CD4-positive, alpha-beta memory T cell (primary cell): ENCODE measurements around the gene ZNF273. TPM values are rescaled to one million over a fixed set of nuclear protein-coding genes. Genes with fewer than 3 reads are reported as not detected.

Source experiments
- CTCF ChIA-PET: fragments of 350-600 bp; sonication (Branson Sonifier 250); formaldehyde crosslinking; loops from one replicate; lab custom pipeline; 2021; ENCODE audit warnings: inconsistent platforms; ENCODE audit not compliant: partially characterized antibody; lab: Charles Lee
- POLR2A ChIA-PET: fragments of 350-600 bp; sonication (Branson Sonifier 250); formaldehyde crosslinking; loops from one replicate; lab custom pipeline; 2021; ENCODE audit not compliant: partially characterized antibody; lab: Charles Lee
- DNase-seq, 5 donors: peaks; one replicate each; pipeline versions ENCODE4 v3.0.0 to v3.0.0-alpha.2; 2020 to 2022; ENCODE audit warnings: mixed read lengths in 1 of 5
- H3K27ac ChIP-seq: one replicate; pipeline ENCODE4 v1.7.0; 2013; ENCODE audit warnings: low read depth, low read length
- H3K27me3 ChIP-seq: 2 replicates; pipeline ENCODE4 v1.7.0; 2013; ENCODE audit warnings: mild to moderate bottlenecking, low read length, moderate library complexity; ENCODE audit not compliant: insufficient read depth
- H3K36me3 ChIP-seq: 2 replicates; pipeline ENCODE4 v1.7.0; 2013; ENCODE audit warnings: mild to moderate bottlenecking, low read length, moderate library complexity; ENCODE audit not compliant: insufficient read depth
- H3K4me1 ChIP-seq: 2 replicates; pipeline ENCODE4 v1.7.0; 2013; ENCODE audit warnings: mild to moderate bottlenecking, low read length, moderate library complexity; ENCODE audit not compliant: insufficient read depth
- H3K4me3 ChIP-seq, 2 donors: one replicate each; pipeline ENCODE4 v1.7.0; 2013; ENCODE audit warnings: low read length in 2 of 2, mild to moderate bottlenecking in 1 of 2
- H3K9me3 ChIP-seq, 2 donors: one replicate each; pipeline ENCODE4 v1.7.0; 2013; ENCODE audit warnings: low read length in 2 of 2, control low read depth in 1 of 2; ENCODE audit not compliant: control insufficient read depth in 1 of 2
- H3K27ac Mint-ChIP-seq, 7 donors: one replicate each; pipeline ENCODE4 v1.8.0; 2020 to 2021; ENCODE audit warnings: mixed read lengths in 7 of 7, mild to moderate bottlenecking in 6 of 7, inconsistent platforms in 3 of 7, moderate library complexity in 3 of 7
- H3K27me3 Mint-ChIP-seq, 2 donors: one replicate each; pipeline ENCODE4 v1.8.0; 2020 to 2021; ENCODE audit warnings: mixed read lengths in 2 of 2
- H3K36me3 Mint-ChIP-seq, 2 donors: one replicate each; pipeline ENCODE4 v1.8.0; 2020 to 2021; ENCODE audit warnings: mixed read lengths in 2 of 2, inconsistent platforms in 1 of 2, mild to moderate bottlenecking in 1 of 2
- H3K4me1 Mint-ChIP-seq, 4 donors: one replicate each; pipeline ENCODE4 v1.8.0; 2020 to 2021; ENCODE audit warnings: mixed read lengths in 4 of 4, mild to moderate bottlenecking in 1 of 4
- H3K4me3 Mint-ChIP-seq, 8 donors: one replicate each; pipeline ENCODE4 v1.8.0; 2020 to 2021; ENCODE audit warnings: mixed read lengths in 8 of 8, mild to moderate bottlenecking in 7 of 8, moderate library complexity in 6 of 8, inconsistent platforms in 3 of 8
- H3K9me3 Mint-ChIP-seq, 8 donors: one replicate each; pipeline ENCODE4 v1.8.0; 2020 to 2021; ENCODE audit warnings: mixed read lengths in 8 of 8, mild to moderate bottlenecking in 5 of 8, inconsistent platforms in 3 of 8, moderate library complexity in 1 of 8
- intact Hi-C: fragments of 100-400 bp; cut with micrococcal nuclease; formaldehyde crosslinking; loops from one replicate; pipeline ENCODE4 v1.15.1; 2023
- polyA plus RNA-seq, 2 donors: library from polyadenylated mRNA; unstranded; fragments of 300-500 nt; fragmentation: Illumina TruSeq; gene quantifications; one replicate each; pipeline ENCODE4 v1.2.3, GENCODE V29; 2021
- total RNA-seq, 2 experiments: library from RNA; stranded (reverse); gene quantifications; one replicate each; pipeline ENCODE4 v1.2.3, GENCODE V29; 2021

ZNF273 gene
- total and polyA plus RNA-seq, 4 experiments from 2014 or later = 5.0 to 8.9 (median 6.7) TPM

DNA sequence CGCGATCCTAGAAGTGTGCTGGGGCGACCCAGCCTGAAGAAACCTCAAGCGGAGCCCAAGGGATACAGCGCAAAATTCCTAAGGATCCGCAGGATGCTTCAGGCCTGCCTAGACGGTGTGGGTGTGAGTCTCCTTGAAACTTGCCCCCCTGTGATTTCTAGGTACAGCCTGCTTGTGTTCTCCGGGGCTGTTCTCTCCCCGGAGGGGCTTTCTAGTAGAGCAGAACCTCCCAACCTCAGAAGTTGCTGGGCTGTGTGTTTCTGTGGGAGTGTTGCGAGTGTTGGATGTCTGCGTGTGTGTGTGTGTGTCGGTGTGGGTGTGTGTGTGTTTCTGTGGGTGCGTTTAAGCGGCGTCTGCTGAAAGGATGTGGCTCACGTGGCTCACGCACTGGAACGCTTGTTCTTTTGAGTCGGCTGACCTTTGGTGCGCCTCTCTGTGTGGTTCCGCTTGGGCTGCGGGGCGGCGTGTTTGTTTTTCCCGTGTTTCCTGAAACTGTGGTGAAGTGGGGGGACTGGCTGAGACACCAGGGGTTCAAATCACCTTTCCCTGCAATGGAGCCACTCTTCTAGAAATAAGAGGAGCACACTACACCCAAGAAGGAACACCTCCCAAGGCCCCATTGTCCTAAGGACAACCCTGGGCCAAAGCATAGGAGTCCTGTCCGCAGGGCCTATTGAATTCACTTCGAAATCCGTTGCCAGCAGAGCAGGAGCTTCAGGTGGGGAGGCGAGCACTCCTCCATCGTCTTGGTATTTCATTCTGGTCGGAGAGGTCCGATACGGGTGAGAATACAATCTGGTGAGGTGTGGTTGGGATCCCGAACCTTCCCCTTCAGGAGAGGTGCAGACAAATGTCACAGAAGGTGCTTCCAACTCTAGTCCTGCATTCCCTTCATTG, 25.1 kb upstream of the ZNF273 start:
- H3K36me3 ChIP-seq = no peaks in the 10 kb centered on the region
- CTCF ChIA-PET = interaction anchor here (0.7 kb wide), 1 partner anchor 75 kb away, joined by 3 read pairs; no protein-coding TSS in a partner anchor
- H3K4me3 ChIP-seq = peak overlapping the region in 1 of 2 donors; percentile 38
- intact Hi-C loops = no loop called here
- peak overlapping the region; percentile 64 to 82 (median 79) for H3K4me3 Mint-ChIP-seq
- H3K4me1 Mint-ChIP-seq = peaks cover 2 to 32% (median 15%) of the 10 kb centered on the region in 4 donors
- no peaks in the 10 kb centered on the region for H3K9me3 ChIP-seq
- peaks cover 5% of the 10 kb centered on the region for H3K4me1 ChIP-seq
- no peaks in the 10 kb centered on the region for H3K27me3 ChIP-seq
- peak in 1 of 5 donors; percentile 17 for DNase-seq
- no peak overlapping the region for H3K27ac ChIP-seq
- POLR2A ChIA-PET = interaction anchor here (0.7 kb wide), 1 partner anchor 212 kb away, joined by 4 read pairs; the partner anchor contains the start of gene ZNF107
- peaks cover 20 to 36% of the 10 kb centered on the region in 2 donors for H3K27me3 Mint-ChIP-seq
- H3K27ac Mint-ChIP-seq = peak overlapping the region; percentile 36 to 81 (median 67)
- H3K9me3 Mint-ChIP-seq = peaks cover 0 to 11% (median 0%) of the 10 kb centered on the region in 8 donors
- H3K36me3 Mint-ChIP-seq = no peaks in the 10 kb centered on the region

DNA sequence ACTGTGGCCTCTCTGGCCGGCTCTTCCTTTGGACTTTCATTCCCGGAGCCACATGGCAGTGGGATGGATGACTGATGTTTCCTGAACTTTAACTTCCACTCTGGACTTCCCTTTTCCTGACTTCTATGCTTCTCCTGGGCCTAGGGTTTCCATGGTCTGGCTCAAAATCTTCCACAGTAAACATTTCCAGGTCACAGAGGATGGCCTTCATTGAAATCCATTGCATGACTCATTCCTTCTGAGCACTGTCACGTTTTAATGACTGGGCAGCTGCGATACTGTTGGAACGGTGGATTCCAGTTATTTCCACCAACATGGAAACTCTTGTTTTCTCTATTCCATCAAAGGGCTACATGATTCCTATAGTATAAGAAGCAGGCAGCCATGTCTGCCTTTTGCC, 24.4 kb upstream of the ZNF273 start:
- H3K27me3 Mint-ChIP-seq = peaks cover 25 to 41% of the 10 kb centered on the region in 2 donors
- Histone ChIP-seq H3K4me3 (no peak overlapping the region), H3K4me1 (peaks cover 5% of the 10 kb centered on the region), H3K27me3 (no peaks in the 10 kb centered on the region), H3K27ac (no peak overlapping the region), H3K9me3 (no peaks in the 10 kb centered on the region), H3K36me3 (no peaks in the 10 kb centered on the region)
- peak overlapping the region in 2 of 7 donors; percentile 36 to 58 for H3K27ac Mint-ChIP-seq
- CTCF ChIA-PET = no interaction called here
- intact Hi-C loops = no loop called here
- DNase-seq = no peak
- H3K4me3 Mint-ChIP-seq = peak overlapping the region in 3 of 8 donors; percentile 12 to 53 (median 45)
- H3K36me3 Mint-ChIP-seq = no peaks in the 10 kb centered on the region
- H3K9me3 Mint-ChIP-seq = peaks cover 0 to 10% (median under 1%) of the 10 kb centered on the region in 8 donors
- peaks cover 2 to 34% (median 15%) of the 10 kb centered on the region in 4 donors for H3K4me1 Mint-ChIP-seq
- POLR2A ChIA-PET = no interaction called here

GRCh38 chr7:64879086-64879730, 23.9 kb upstream of the ZNF273 start:
- no peak for DNase-seq
- Histone ChIP-seq H3K4me1 (peaks cover 5% of the 10 kb centered on the region), H3K36me3 (no peaks in the 10 kb centered on the region), H3K4me3 (no peak overlapping the region), H3K27ac (no peak overlapping the region), H3K27me3 (no peaks in the 10 kb centered on the region), H3K9me3 (no peaks in the 10 kb centered on the region)
- ChIA-PET POLR2A (no interaction called here), CTCF (no interaction called here)
- peak overlapping the region in 1 of 8 donors; percentile 45 for H3K4me3 Mint-ChIP-seq
- H3K27ac Mint-ChIP-seq = peak overlapping the region in 1 of 7 donors; percentile 58
- peaks cover 0 to 9% (median under 1%) of the 10 kb centered on the region in 8 donors for H3K9me3 Mint-ChIP-seq
- intact Hi-C loops = no loop called here
- no peaks in the 10 kb centered on the region for H3K36me3 Mint-ChIP-seq
- H3K4me1 Mint-ChIP-seq = peaks cover 2 to 37% (median 15%) of the 10 kb centered on the region in 4 donors
- H3K27me3 Mint-ChIP-seq = peaks cover 29 to 44% of the 10 kb centered on the region in 2 donors

- Mint-ChIP-seq H3K9me3 (peaks cover 0 to 9% (median under 1%) of the 10 kb centered on the region in 8 donors), H3K27me3 (peaks cover 34 to 48% of the 10 kb centered on the region in 2 donors), H3K4me1 (peaks cover 2 to 37% (median 15%) of the 10 kb centered on the region in 4 donors), H3K36me3 (no peaks in the 10 kb centered on the region), H3K4me3 (no peak overlapping the region), H3K27ac (no peak overlapping the region)
- ChIA-PET POLR2A (no interaction called here), CTCF (no interaction called here)
- DNase-seq = no peak
- Histone ChIP-seq H3K9me3 (no peaks in the 10 kb centered on the region), H3K27ac (no peak overlapping the region), H3K4me1 (peaks cover 5% of the 10 kb centered on the region), H3K27me3 (no peaks in the 10 kb centered on the region), H3K36me3 (no peaks in the 10 kb centered on the region), H3K4me3 (no peak overlapping the region)
- intact Hi-C loops = no loop called here
These were observed 23.3 kb upstream of the ZNF273 start for GRCh38 chr7:64879800-64880199.

- no peak overlapping the region for H3K27ac ChIP-seq
- no peak overlapping the region for H3K4me3 ChIP-seq
- Mint-ChIP-seq H3K4me1 (peaks cover 2 to 37% (median 15%) of the 10 kb centered on the region in 4 donors), H3K36me3 (no peaks in the 10 kb centered on the region), H3K4me3 (no peak overlapping the region), H3K27ac (no peak overlapping the region), H3K9me3 (peaks cover 0 to 9% (median under 1%) of the 10 kb centered on the region in 8 donors), H3K27me3 (peaks cover 38 to 50% of the 10 kb centered on the region in 2 donors)
- no peaks in the 10 kb centered on the region for H3K9me3 ChIP-seq
- no peak for DNase-seq
- intact Hi-C loops = no loop called here
- ChIA-PET CTCF (no interaction called here), POLR2A (no interaction called here)
- no peaks in the 10 kb centered on the region for H3K27me3 ChIP-seq
- no peaks in the 10 kb centered on the region for H3K36me3 ChIP-seq
- H3K4me1 ChIP-seq = peaks cover 5% of the 10 kb centered on the region
These were observed 22.5 kb upstream of the ZNF273 start for GRCh38 chr7:64880322-64881297.

- H3K4me3 Mint-ChIP-seq = peak overlapping the region in 2 of 8 donors; percentile 8 to 25
- H3K9me3 ChIP-seq = no peaks in the 10 kb centered on the region
- H3K27ac ChIP-seq = no peak overlapping the region
- no peaks in the 10 kb centered on the region for H3K36me3 ChIP-seq
- H3K27ac Mint-ChIP-seq = no peak overlapping the region
- ChIA-PET POLR2A (no interaction called here), CTCF (no interaction called here)
- peaks cover 5% of the 10 kb centered on the region for H3K4me1 ChIP-seq
- no peak overlapping the region for H3K4me3 ChIP-seq
- DNase-seq = no peak
- H3K4me1 Mint-ChIP-seq = peaks cover 2 to 40% (median 17%) of the 10 kb centered on the region in 4 donors
- peaks cover 41 to 60% of the 10 kb centered on the region in 2 donors for H3K27me3 Mint-ChIP-seq
- H3K36me3 Mint-ChIP-seq = no peaks in the 10 kb centered on the region
- intact Hi-C loops = no loop called here
- H3K27me3 ChIP-seq = no peaks in the 10 kb centered on the region
- H3K9me3 Mint-ChIP-seq = peaks cover 0 to 9% (median under 1%) of the 10 kb centered on the region in 8 donors
These were observed 21.4 kb upstream of the ZNF273 start for GRCh38 chr7:64881461-64882287.
